ENCODE measurements around the gene CSTA. TPM values are rescaled to one million over a fixed set of nuclear protein-coding genes. Genes with fewer than 3 reads are reported as not detected.
"Not testable (repeated sequence)": the region's sequence is repeated elsewhere in the genome, so short reads cannot be mapped to it uniquely, and the experiment has no call there.

CSTA gene
- total RNA-seq, 2 donors from 2014 or later = 1.3 TPM; not detected in 1

GRCh38 chr3:122365073-122365472, 40.0 kb downstream of the CSTA start:
- no peaks in the 10 kb centered on the region for H3K27me3 ChIP-seq
- H3K4me1 ChIP-seq = peaks cover 56% of the 10 kb centered on the region
- H3K36me3 ChIP-seq (replicated peaks in 1 of 2; ENCODE audit: insufficient read depth in 1 of 2, low read depth in 2 of 2) = no peaks in the 10 kb centered on the region
- no peak overlapping the region for H3K4me3 ChIP-seq
- peak; percentile 31 for ATAC-seq
- WGBS, 2 donors = 45 to 75% methylated on average over 1 of the region's 1 CpG
- H3K27ac ChIP-seq = peak overlapping the region; percentile 71 to 88 (median 82)
- intact Hi-C loops (cut with DNase I) = no loop called here
- no peaks in the 10 kb centered on the region for H3K9me3 ChIP-seq
- TF ChIP-seq CTCF (IDR thresholded peaks at IDR 0.05) (no peak), POLR2A (IDR thresholded peaks at IDR 0.05) (no peak)
- DNase-seq = no peak

- Histone ChIP-seq H3K4me1 (peaks cover 56% of the 10 kb centered on the region), H3K27ac (peak overlapping the region; percentile 71 to 88 (median 82))
- ATAC-seq = peak; percentile 98
- DNase-seq = peak; percentile 32 to 68 (median 48)
- peak in 1 of 7 experiments; percentile 16 for TF ChIP-seq CTCF (IDR thresholded peaks at IDR 0.05)
- intact Hi-C loops (cut with DNase I); H3K4me3 ChIP-seq; H3K27me3 ChIP-seq; H3K36me3 ChIP-seq (replicated peaks in 1 of 2; ENCODE audit: insufficient read depth in 1 of 2, low read depth in 2 of 2); H3K9me3 ChIP-seq: not testable (repeated sequence)
- WGBS, 2 donors = 47 to 57% methylated on average over 10 of the region's 10 CpGs
Measured at GRCh38 chr3:122365582-122366378, 40.7 kb downstream of the CSTA start.

- TF ChIP-seq POLR2A (IDR thresholded peaks at IDR 0.05) (no peak), CTCF (IDR thresholded peaks at IDR 0.05) (no peak)
- WGBS, 2 donors = 79 to 81% methylated on average over 5 of the region's 5 CpGs
- peak overlapping the region in 3 of 4 donors; percentile 82 to 88 (median 82) for H3K27ac ChIP-seq
- DNase-seq (no peak), ATAC-seq (peak; percentile 22)
- H3K9me3 ChIP-seq = no peaks in the 10 kb centered on the region
- intact Hi-C loops (cut with DNase I) = no loop called here
- H3K36me3 ChIP-seq (replicated peaks in 1 of 2; ENCODE audit: insufficient read depth in 1 of 2, low read depth in 2 of 2) = no peaks in the 10 kb centered on the region
- H3K4me1 ChIP-seq = peaks cover 51% of the 10 kb centered on the region
- H3K4me3 ChIP-seq = no peak overlapping the region
- no peaks in the 10 kb centered on the region for H3K27me3 ChIP-seq
Measured at GRCh38 chr3:122366379-122366749, 41.3 kb downstream of the CSTA start.

- 75 to 100% methylated on average over 1 of the region's 1 CpG for WGBS, 2 donors
- Histone ChIP-seq H3K27ac (no peak overlapping the region), H3K9me3 (no peaks in the 10 kb centered on the region), H3K36me3 (replicated peaks in 1 of 2; ENCODE audit: insufficient read depth in 1 of 2, low read depth in 2 of 2) (no peaks in the 10 kb centered on the region), H3K4me3 (no peak overlapping the region), H3K4me1 (no peaks in the 10 kb centered on the region), H3K27me3 (no peaks in the 10 kb centered on the region)
- no peak for TF ChIP-seq CTCF (IDR thresholded peaks at IDR 0.05)
- TF ChIP-seq POLR2A (IDR thresholded peaks at IDR 0.05) = no peak
- DNase-seq (no peak), ATAC-seq (no peak)
- intact Hi-C loops (cut with DNase I) = no loop called here
Measured at GRCh38 chr3:122374034-122374433, 49.0 kb downstream of the CSTA start.

- TF ChIP-seq POLR2A (IDR thresholded peaks at IDR 0.05) (no peak), CTCF (IDR thresholded peaks at IDR 0.05) (no peak)
- no peak for ATAC-seq
- Histone ChIP-seq H3K9me3 (no peaks in the 10 kb centered on the region), H3K27ac (no peak overlapping the region), H3K36me3 (replicated peaks in 1 of 2; ENCODE audit: insufficient read depth in 1 of 2, low read depth in 2 of 2) (no peaks in the 10 kb centered on the region), H3K27me3 (no peaks in the 10 kb centered on the region), H3K4me3 (no peak overlapping the region), H3K4me1 (peaks cover 8% of the 10 kb centered on the region)
- no peak for DNase-seq
- intact Hi-C loops (cut with DNase I) = no loop called here
- 26 to 49% methylated on average over 4 of the region's 4 CpGs for WGBS, 2 donors
Measured at GRCh38 chr3:122377975-122378374, 52.9 kb downstream of the CSTA start.

Measured in body of pancreas (tissue), 4 donors.